Measurements from ENCODE around the gene PPA1. TPM values are rescaled to one million over a fixed set of nuclear protein-coding genes. Genes with fewer than 3 reads are reported as not detected.

PPA1 gene
- total RNA-seq, 1 donor from 2014 or later, result 79.3 TPM

GRCh38 chr10:70167246-70167645 lies 66.0 kb downstream of the PPA1 start:
- TF ChIP-seq POLR2AphosphoS5 (IDR thresholded peaks at IDR 0.05; ENCODE audit: insufficient read depth in 1 of 2, low read depth in 1 of 2), result no peak
- TF ChIP-seq CTCF (IDR thresholded peaks at IDR 0.05), result no peak
- TF ChIP-seq POLR2A (IDR thresholded peaks at IDR 0.05), result no peak
- intact Hi-C loops (cut with DNase I), result no loop called here
- H3K9me3 ChIP-seq, result no peaks in the 10 kb centered on the region

GRCh38 chr10:70166394-70166793 lies 66.8 kb downstream of the PPA1 start:
- no peak overlapping the region for H3K4me3 ChIP-seq
- no peak for TF ChIP-seq POLR2A (IDR thresholded peaks at IDR 0.05)
- no peak for TF ChIP-seq POLR2AphosphoS5 (IDR thresholded peaks at IDR 0.05; ENCODE audit: insufficient read depth in 1 of 2, low read depth in 1 of 2)
- no peak for TF ChIP-seq CTCF (IDR thresholded peaks at IDR 0.05)
- DNase-seq (ENCODE audit: extremely low spot score in 2 of 2), result no peak
- H3K9me3 ChIP-seq, result no peaks in the 10 kb centered on the region
- H3K27me3 ChIP-seq, result no peaks in the 10 kb centered on the region
- peaks cover 0 to 9% of the 10 kb centered on the region in 2 donors for H3K36me3 ChIP-seq
- intact Hi-C loops (cut with DNase I), result no loop called here
- H3K4me1 ChIP-seq, result peaks cover 75% of the 10 kb centered on the region
- no peak overlapping the region for H3K27ac ChIP-seq

More at GRCh38 chr10:70167246-70167645, 66.0 kb downstream of the PPA1 start:
- no peak for DNase-seq (ENCODE audit: extremely low spot score in 2 of 2)
- no peak overlapping the region for H3K27ac ChIP-seq
- H3K4me3 ChIP-seq, result no peak overlapping the region
- H3K36me3 ChIP-seq, result peaks cover 0 to 3% of the 10 kb centered on the region in 2 donors
- H3K4me1 ChIP-seq, result peaks cover 69% of the 10 kb centered on the region
- H3K27me3 ChIP-seq, result no peaks in the 10 kb centered on the region

DNA sequence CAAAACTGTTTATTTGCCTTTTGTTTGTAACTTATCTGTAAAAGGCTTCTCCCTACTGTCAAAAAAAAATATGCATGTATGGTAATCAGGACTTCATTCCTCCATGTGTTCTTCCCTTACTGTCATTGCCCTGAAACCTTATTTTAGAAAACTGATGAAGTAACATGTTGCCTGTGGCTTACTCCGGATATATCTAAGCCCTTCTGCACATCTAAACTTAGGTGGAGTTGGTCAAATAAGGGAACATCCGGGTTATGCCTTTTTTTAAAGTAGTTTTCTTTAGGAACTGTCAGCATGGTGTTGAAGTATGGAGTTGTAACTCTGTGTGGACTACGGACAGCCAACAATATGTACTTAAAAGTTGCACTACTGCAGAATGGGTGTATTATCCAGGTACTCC lies 69.1 kb downstream of the PPA1 start:
- DNase-seq (ENCODE audit: extremely low spot score in 2 of 2), result no peak
- intact Hi-C loops (cut with DNase I), result no loop called here
- H3K36me3 ChIP-seq, result peaks cover 0 to 29% of the 10 kb centered on the region in 2 donors
- H3K27me3 ChIP-seq, result no peaks in the 10 kb centered on the region
- H3K9me3 ChIP-seq, result no peaks in the 10 kb centered on the region
- no peak overlapping the region for H3K4me3 ChIP-seq
- peaks cover 75% of the 10 kb centered on the region for H3K4me1 ChIP-seq
- no peak overlapping the region for H3K27ac ChIP-seq
- TF ChIP-seq POLR2A (IDR thresholded peaks at IDR 0.05), result no peak
- no peak for TF ChIP-seq POLR2AphosphoS5 (IDR thresholded peaks at IDR 0.05; ENCODE audit: insufficient read depth in 1 of 2, low read depth in 1 of 2)
- TF ChIP-seq CTCF (IDR thresholded peaks at IDR 0.05), result no peak

GRCh38 chr10:70163448-70163847 lies 69.8 kb downstream of the PPA1 start:
- Histone ChIP-seq H3K36me3 (peaks cover 0 to 35% of the 10 kb centered on the region in 2 donors), H3K27me3 (no peaks in the 10 kb centered on the region), H3K27ac (no peak overlapping the region), H3K4me1 (peaks cover 68% of the 10 kb centered on the region), H3K4me3 (no peak overlapping the region), H3K9me3 (no peaks in the 10 kb centered on the region)
- DNase-seq (ENCODE audit: extremely low spot score in 2 of 2), result no peak
- TF ChIP-seq POLR2AphosphoS5 (IDR thresholded peaks at IDR 0.05; ENCODE audit: insufficient read depth in 1 of 2, low read depth in 1 of 2) (no peak), CTCF (IDR thresholded peaks at IDR 0.05) (no peak), POLR2A (IDR thresholded peaks at IDR 0.05) (no peak)
- intact Hi-C loops (cut with DNase I), result no loop called here

- Histone ChIP-seq H3K27ac (no peak overlapping the region), H3K4me1 (peaks cover 62% of the 10 kb centered on the region), H3K27me3 (no peaks in the 10 kb centered on the region), H3K4me3 (no peak overlapping the region), H3K36me3 (peaks cover 0 to 39% of the 10 kb centered on the region in 2 donors), H3K9me3 (no peaks in the 10 kb centered on the region)
- intact Hi-C loops (cut with DNase I), result no loop called here
- no peak for DNase-seq (ENCODE audit: extremely low spot score in 2 of 2)
- no peak for TF ChIP-seq POLR2AphosphoS5 (IDR thresholded peaks at IDR 0.05; ENCODE audit: insufficient read depth in 1 of 2, low read depth in 1 of 2)
- TF ChIP-seq CTCF (IDR thresholded peaks at IDR 0.05), result no peak
- no peak for TF ChIP-seq POLR2A (IDR thresholded peaks at IDR 0.05)
Measured at GRCh38 chr10:70162892-70163201, 70.4 kb downstream of the PPA1 start.
